GM19395 (cell line): ENCODE measurements around the gene FCRL4.
A peak's percentile ranks its signal among the peaks of the same experiment; 100 is the strongest.
"Not testable (repeated sequence)": the region's sequence is repeated elsewhere in the genome, so short reads cannot be mapped to it uniquely, and the experiment has no call there.

Source experiments
- ATAC-seq: cut with Tn5 transposase; IDR thresholded peaks from one replicate; pipeline ENCODE4 v1.9.1; 2021; ENCODE audit warnings: mild to moderate bottlenecking, moderate library complexity; ENCODE audit not compliant: unreplicated experiment

The FCRL4 gene

GRCh38 chr1:157551694-157552693, 45.9 kb downstream of the FCRL4 start, which contains the start of gene FCRL5:
Gene FCRL5, minus strand, starts transcription at chr1:157552515. Its CDS starts 153 bp downstream, at chr1:157552362.
- peak; percentile 84 for ATAC-seq

- not testable (repeated sequence) for ATAC-seq
Measured at GRCh38 chr1:157548081-157548480, 49.8 kb downstream of the FCRL4 start.

DNA sequence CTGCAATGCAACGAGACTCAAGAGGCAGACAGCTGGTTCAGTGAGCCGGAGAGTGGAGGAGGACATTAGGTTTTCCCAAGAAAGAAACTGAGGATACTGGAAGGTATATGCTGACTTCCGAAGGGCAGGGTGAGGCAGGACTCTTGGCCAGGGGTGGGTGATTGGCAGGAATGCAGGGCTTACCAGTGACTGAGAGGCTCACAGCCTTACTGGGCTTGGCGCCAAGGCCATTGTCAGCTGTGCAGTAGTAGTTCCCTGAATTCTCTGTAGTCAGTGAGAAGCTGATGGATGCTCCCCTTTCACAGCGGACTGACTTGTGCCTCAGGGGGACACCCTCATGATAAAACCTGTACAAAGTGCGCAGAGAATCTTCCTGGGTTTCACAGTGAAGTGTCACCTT, 55.2 kb downstream of the FCRL4 start:
- no peak for ATAC-seq

- no peak for ATAC-seq
Measured at GRCh38 chr1:157540852-157541251, 57.0 kb downstream of the FCRL4 start.

GRCh38 chr1:157540160-157540748, 57.6 kb downstream of the FCRL4 start:
- no peak for ATAC-seq

- ATAC-seq, result no peak
Measured at GRCh38 chr1:157539568-157539967, 58.3 kb downstream of the FCRL4 start.

GRCh38 chr1:157532569-157532968, 65.3 kb downstream of the FCRL4 start:
- ATAC-seq, result no peak

DNA sequence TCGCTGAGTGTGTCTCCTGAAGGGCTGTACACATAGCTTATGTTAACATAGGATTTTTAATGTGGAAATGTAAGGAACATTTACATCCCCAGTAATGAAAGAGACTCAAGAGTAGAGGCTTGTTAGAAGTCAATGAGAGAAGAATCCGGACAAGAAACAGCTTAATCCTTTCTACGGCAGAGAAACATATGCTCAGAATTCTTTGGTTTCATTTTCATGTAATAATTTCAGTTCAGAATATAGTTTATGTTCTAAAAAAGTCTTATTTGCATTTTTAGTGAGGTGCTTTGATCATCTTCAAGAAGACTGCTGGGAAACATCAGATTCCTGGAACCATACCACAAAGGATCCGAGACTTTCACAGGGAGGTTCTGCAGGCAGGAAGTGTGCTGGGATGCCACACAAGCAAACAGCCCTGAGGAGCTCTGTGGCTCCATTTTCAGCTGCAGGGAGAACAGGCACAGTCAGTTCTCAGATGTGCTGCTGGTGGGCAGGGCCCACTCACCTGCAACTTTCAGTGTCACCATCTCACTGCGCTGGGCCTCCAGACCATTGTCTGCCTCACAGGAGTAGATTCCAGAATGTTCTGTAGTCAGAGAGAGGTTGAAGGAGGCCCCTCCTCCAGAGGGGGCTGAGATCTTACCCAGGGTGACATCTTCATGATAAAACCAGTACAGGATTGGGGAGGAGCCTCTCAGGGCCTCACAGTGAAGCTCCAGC, 74.0 kb downstream of the FCRL4 start:
- ATAC-seq, result peak; percentile 81
